H9 (cell line): Measurements from ENCODE around the gene SPEM3. TPM values are rescaled to one million over a fixed set of nuclear protein-coding genes. Genes with fewer than 3 reads are reported as not detected.
A peak's percentile ranks its signal among the peaks of the same experiment; 100 is the strongest.

ENCODE experiments used
- DNase-seq: peaks from one replicate; pipeline ENCODE4 v3.0.0-alpha.2; 2017
- H2AFZ ChIP-seq: one replicate; pipeline ENCODE4 v1.6.1; 2013; ENCODE audit warnings: mild to moderate bottlenecking, low read length, control low read depth, moderate library complexity
- H2AK5ac ChIP-seq: 2 replicates; pipeline ENCODE4 v1.6.1; 2013; ENCODE audit warnings: low read length, control low read depth, mixed read lengths; ENCODE audit not compliant: insufficient read length
- H2BK120ac ChIP-seq: one replicate; pipeline ENCODE4 v1.6.1; 2013; ENCODE audit warnings: low read depth, mild to moderate bottlenecking, low read length, control low read depth, inconsistent platforms; ENCODE audit not compliant: poor library complexity, severe bottlenecking
- H2BK12ac ChIP-seq: 2 replicates; pipeline ENCODE4 v1.6.1; 2013; ENCODE audit warnings: low read length, control low read depth, mixed read lengths, low read depth; ENCODE audit not compliant: insufficient read length
- H2BK15ac ChIP-seq: 2 replicates; pipeline ENCODE4 v1.6.1; 2013; ENCODE audit warnings: low read depth, low read length, control low read depth
- H2BK20ac ChIP-seq: one replicate; pipeline ENCODE4 v1.6.1; 2013; ENCODE audit warnings: low read depth, mild to moderate bottlenecking, low read length, control low read depth, inconsistent platforms; ENCODE audit not compliant: poor library complexity, severe bottlenecking
- H2BK5ac ChIP-seq: 2 replicates; pipeline ENCODE4 v1.6.1; 2013; ENCODE audit warnings: low read length, control low read depth, mixed read lengths; ENCODE audit not compliant: insufficient read length
- H3K14ac ChIP-seq: 2 replicates; pipeline ENCODE4 v1.6.1; 2013; ENCODE audit warnings: low read length, control low read depth; ENCODE audit not compliant: insufficient read depth
- H3K18ac ChIP-seq: 2 replicates; pipeline ENCODE4 v1.6.1; 2013; ENCODE audit warnings: low read depth, mild to moderate bottlenecking, mixed read lengths, low read length, control low read depth; ENCODE audit not compliant: insufficient read length
- H3K23ac ChIP-seq: 2 replicates; pipeline ENCODE4 v1.6.1; 2013; ENCODE audit warnings: low read length, control low read depth, mixed read lengths, low read depth; ENCODE audit not compliant: insufficient read length
- H3K23me2 ChIP-seq: 2 replicates; pipeline ENCODE4 v1.6.1; 2013; ENCODE audit warnings: low read depth, mild to moderate bottlenecking, mixed read lengths, low read length, control low read depth; ENCODE audit not compliant: insufficient read length, poor library complexity, severe bottlenecking
- H3K27ac ChIP-seq: 2 replicates; pipeline ENCODE4 v1.5.1; 2013; ENCODE audit warnings: low read length, control low read depth, mixed read lengths, low read depth; ENCODE audit not compliant: insufficient read length
- H3K27me3 ChIP-seq: 2 replicates; pipeline ENCODE4 v1.6.1; 2013; ENCODE audit warnings: low read length, control low read depth, inconsistent platforms; ENCODE audit not compliant: insufficient read depth
- H3K4ac ChIP-seq: 2 replicates; pipeline ENCODE4 v1.6.1; 2013; ENCODE audit warnings: low read depth, mild to moderate bottlenecking, control low read depth, inconsistent platforms, low read length, moderate library complexity
- H3K4me1 ChIP-seq: 2 replicates; pipeline ENCODE4 v1.6.1; 2013; ENCODE audit warnings: low read length, control low read depth, inconsistent platforms; ENCODE audit not compliant: insufficient read depth
- H3K4me2 ChIP-seq: 2 replicates; pipeline ENCODE4 v1.6.1; 2013; ENCODE audit warnings: low read length, control low read depth, mixed read lengths; ENCODE audit not compliant: insufficient read length, insufficient read depth
- H3K56ac ChIP-seq: 2 replicates; pipeline ENCODE4 v1.6.1; 2013; ENCODE audit warnings: low read depth, mild to moderate bottlenecking, mixed read lengths, low read length, control low read depth; ENCODE audit not compliant: insufficient read length
- H3K79me1 ChIP-seq: 2 replicates; pipeline ENCODE4 v1.6.1; 2013; ENCODE audit warnings: low read depth, mild to moderate bottlenecking, moderate library complexity, low read length, control low read depth, inconsistent platforms; ENCODE audit not compliant: insufficient read depth, poor library complexity, severe bottlenecking
- H3K79me2 ChIP-seq: 2 replicates; pipeline ENCODE4 v1.6.1; 2013; ENCODE audit warnings: low read length, control low read depth, inconsistent platforms; ENCODE audit not compliant: insufficient read depth
- H3K9ac ChIP-seq: 2 replicates; pipeline ENCODE4 v1.6.1; 2013; ENCODE audit warnings: low read length, control low read depth, mixed read lengths; ENCODE audit not compliant: insufficient read length; ENCODE audit errors: extremely low read depth
- H3K9me3 ChIP-seq: one replicate; pipeline ENCODE4 v1.6.1; 2013; ENCODE audit warnings: low read depth, low read length, inconsistent platforms; ENCODE audit not compliant: control insufficient read depth
- H3T11ph ChIP-seq: one replicate; pipeline ENCODE4 v1.6.1; 2013; ENCODE audit warnings: mild to moderate bottlenecking, low read length, control low read depth, inconsistent platforms
- H4K20me1 ChIP-seq: one replicate; pipeline ENCODE4 v1.6.1; 2013; ENCODE audit not compliant: control insufficient read depth, insufficient read length, insufficient read depth
- H4K5ac ChIP-seq: 2 replicates; pipeline ENCODE4 v1.6.1; 2013; ENCODE audit warnings: low read depth, mild to moderate bottlenecking, mixed read lengths, low read length, control low read depth; ENCODE audit not compliant: insufficient read length
- H4K8ac ChIP-seq: replicated peaks from 2 replicates; pipeline ENCODE4 v1.6.1; 2013; ENCODE audit warnings: low read length, control low read depth, mixed read lengths, low read depth; ENCODE audit not compliant: insufficient read length
- H4K91ac ChIP-seq: 2 replicates; pipeline ENCODE4 v1.6.1; 2013; ENCODE audit warnings: low read depth, mild to moderate bottlenecking, moderate library complexity, mixed read lengths, low read length, control low read depth; ENCODE audit not compliant: insufficient read length
- H3K27ac Mint-ChIP-seq, 3 experiments: 2 replicates in 2 of 3; 3 replicates in 1 of 3; pipeline ENCODE4 v1.8.0; 2020 to 2021; ENCODE audit warnings: mixed read lengths in 3 of 3, mild to moderate bottlenecking in 1 of 3, moderate library complexity in 1 of 3
- H3K27me3 Mint-ChIP-seq: 2 replicates; pipeline ENCODE4 v1.8.0; 2021; ENCODE audit warnings: low read depth, mild to moderate bottlenecking, moderate library complexity, mixed read lengths
- H3K36me3 Mint-ChIP-seq, 3 experiments: 2 replicates in 2 of 3; 3 replicates in 1 of 3; pipeline ENCODE4 v1.8.0; 2020 to 2021; ENCODE audit warnings: low read depth in 3 of 3, mixed read lengths in 3 of 3; ENCODE audit not compliant: insufficient read depth in 1 of 3
- H3K4me1 Mint-ChIP-seq, 2 experiments: 2 replicates each; pipeline ENCODE4 v1.8.0; 2020; ENCODE audit warnings: mixed read lengths in 2 of 2
- H3K4me3 Mint-ChIP-seq, 2 experiments: 2 replicates in 1 of 2; 3 replicates in 1 of 2; pipeline ENCODE4 v1.8.0; 2020 to 2021; ENCODE audit warnings: mild to moderate bottlenecking in 2 of 2, mixed read lengths in 2 of 2, moderate library complexity in 1 of 2
- H3K9me3 Mint-ChIP-seq, 2 experiments: 2 replicates in 1 of 2; 3 replicates in 1 of 2; pipeline ENCODE4 v1.8.0; 2020; ENCODE audit warnings: mild to moderate bottlenecking in 2 of 2, mixed read lengths in 2 of 2, moderate library complexity in 1 of 2
- WGBS: extraction: QIAGEN DNeasy Blood & Tissue Kit; methylation state at CpG from one replicate; pipeline ENCODE4 v1.1.7; 2013; ENCODE audit warnings: missing lambda C conversion rate, low lambda C conversion rate, mixed read lengths; ENCODE audit not compliant: insufficient read length; ENCODE audit errors: extremely low coverage; 5-methylcytosine and 5-hydroxymethylcytosine counted together
- total RNA-seq: library from RNA; stranded (reverse); gene quantifications from 2 replicates; pipeline ENCODE4 v1.2.1, GENCODE V29; 2021
- TF ChIP-seq, protein P1 (sequence below): fragments of 200-600 bp; sonication (generic); conservative IDR thresholded peaks from 3 replicates; pipeline ENCODE4 v1.8.0; 2021; ENCODE audit warnings: antibody characterized with exemption, mild to moderate bottlenecking

SPEM3 gene
- total RNA-seq, 1 experiment from 2014 or later: not detected

DNA sequence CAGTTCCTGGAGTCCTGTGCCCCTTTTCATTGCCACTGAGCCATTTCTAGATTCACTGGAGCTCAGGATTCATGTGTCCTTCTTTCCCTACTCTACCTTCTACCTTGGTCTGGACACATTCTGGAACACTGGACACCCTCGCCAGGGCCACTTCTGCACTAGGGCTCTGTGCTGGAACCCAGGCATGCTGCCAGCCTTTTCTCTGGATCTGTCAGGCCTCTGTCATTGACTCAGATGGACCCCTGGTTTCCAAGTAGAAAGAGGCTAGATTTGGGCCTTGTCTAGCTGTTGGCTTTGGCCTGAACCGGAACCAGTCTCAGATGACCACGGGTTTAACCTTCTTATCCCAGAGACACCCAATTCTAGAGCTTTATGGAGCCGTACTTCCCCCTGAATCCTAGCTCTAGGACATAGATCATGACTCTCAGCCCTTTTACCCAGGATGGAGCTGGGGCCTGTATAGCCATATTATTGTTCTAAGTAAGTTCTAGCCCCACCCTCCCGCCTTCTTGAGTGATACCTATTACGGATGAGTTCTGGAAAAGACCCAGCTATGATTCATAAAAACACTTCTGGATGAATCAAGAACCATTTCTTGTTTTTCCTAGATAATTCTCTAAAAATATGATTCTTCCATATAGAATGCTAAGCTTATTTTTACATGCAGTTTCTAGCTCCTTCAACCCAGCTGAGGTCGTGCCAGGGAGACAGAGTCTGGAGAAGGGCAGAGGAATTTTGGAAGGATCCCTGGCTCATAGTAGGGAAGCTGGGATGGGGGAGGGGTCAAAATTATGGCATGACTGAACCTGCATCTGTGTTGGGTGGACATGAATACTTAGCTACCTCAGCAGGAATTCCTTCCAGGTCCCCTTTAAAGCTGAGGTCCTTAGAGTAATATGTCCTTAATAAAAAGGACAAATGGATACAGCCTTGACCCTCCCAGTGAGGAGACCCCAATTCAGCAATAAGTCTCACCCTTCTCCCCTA, 15.1 kb downstream of the SPEM3 start:
- no peaks in the 10 kb centered on the region for H3K79me1 ChIP-seq
- no peak overlapping the region for H3T11ph ChIP-seq
- Mint-ChIP-seq H3K4me1 (peaks cover 35 to 52% of the 10 kb centered on the region in 2 experiments), H3K27ac (no peak overlapping the region), H3K36me3 (peaks cover 3 to 18% (median 5%) of the 10 kb centered on the region in 3 experiments), H3K27me3 (peaks cover 20% of the 10 kb centered on the region), H3K9me3 (no peaks in the 10 kb centered on the region; a peak in 1 of 5 replicates), H3K4me3 (peak overlapping the region in 1 of 2 experiments; percentile 94; a peak in 4 of 5 replicates)
- H3K27ac ChIP-seq: no peak overlapping the region
- H2BK120ac ChIP-seq: no peak overlapping the region
- no peaks in the 10 kb centered on the region for H4K20me1 ChIP-seq
- no peak overlapping the region for H3K18ac ChIP-seq
- H3K27me3 ChIP-seq: peaks cover 6% of the 10 kb centered on the region
- H4K5ac ChIP-seq: no peak overlapping the region
- H4K91ac ChIP-seq: no peak overlapping the region
- H2AK5ac ChIP-seq: no peak overlapping the region
- H3K4ac ChIP-seq: no peak overlapping the region
- H3K56ac ChIP-seq: no peak overlapping the region
- H3K79me2 ChIP-seq: no peaks in the 10 kb centered on the region
- no peak overlapping the region for H2BK12ac ChIP-seq
- H3K9ac ChIP-seq: no peak overlapping the region
- no peak overlapping the region for H3K14ac ChIP-seq
- no peaks in the 10 kb centered on the region for H3K9me3 ChIP-seq
- TF ChIP-seq, protein P1, sequence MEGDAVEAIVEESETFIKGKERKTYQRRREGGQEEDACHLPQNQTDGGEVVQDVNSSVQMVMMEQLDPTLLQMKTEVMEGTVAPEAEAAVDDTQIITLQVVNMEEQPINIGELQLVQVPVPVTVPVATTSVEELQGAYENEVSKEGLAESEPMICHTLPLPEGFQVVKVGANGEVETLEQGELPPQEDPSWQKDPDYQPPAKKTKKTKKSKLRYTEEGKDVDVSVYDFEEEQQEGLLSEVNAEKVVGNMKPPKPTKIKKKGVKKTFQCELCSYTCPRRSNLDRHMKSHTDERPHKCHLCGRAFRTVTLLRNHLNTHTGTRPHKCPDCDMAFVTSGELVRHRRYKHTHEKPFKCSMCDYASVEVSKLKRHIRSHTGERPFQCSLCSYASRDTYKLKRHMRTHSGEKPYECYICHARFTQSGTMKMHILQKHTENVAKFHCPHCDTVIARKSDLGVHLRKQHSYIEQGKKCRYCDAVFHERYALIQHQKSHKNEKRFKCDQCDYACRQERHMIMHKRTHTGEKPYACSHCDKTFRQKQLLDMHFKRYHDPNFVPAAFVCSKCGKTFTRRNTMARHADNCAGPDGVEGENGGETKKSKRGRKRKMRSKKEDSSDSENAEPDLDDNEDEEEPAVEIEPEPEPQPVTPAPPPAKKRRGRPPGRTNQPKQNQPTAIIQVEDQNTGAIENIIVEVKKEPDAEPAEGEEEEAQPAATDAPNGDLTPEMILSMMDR: no peak
- no peak for DNase-seq
- peaks cover 22% of the 10 kb centered on the region for H3K23me2 ChIP-seq
- no peak overlapping the region for H4K8ac ChIP-seq
- H3K23ac ChIP-seq: no peak overlapping the region
- H3K4me1 ChIP-seq: no peaks in the 10 kb centered on the region; the same call in 1 of the 2 replicates
- H2BK15ac ChIP-seq: no peak overlapping the region
- peak overlapping the region; percentile 22 for H3K4me2 ChIP-seq
- H2AFZ ChIP-seq: no peak overlapping the region
- WGBS: no CpG with 5 or more reads among the region's 7 CpGs
- no peak overlapping the region for H2BK20ac ChIP-seq
- no peak overlapping the region for H2BK5ac ChIP-seq
